OCI-LY1 (cell line): Measurements from ENCODE around the gene MRPS22.

Source experiments
- CTCF ChIP-seq: fragments of 200-600 bp; sonication (generic), shearing (Covaris generic); IDR thresholded peaks from 2 replicates; pipeline ENCODE4 v1.5.1; 2017; ENCODE audit warnings: mild to moderate bottlenecking, antibody characterized with exemption, low read length, moderate library complexity, mixed read lengths
- EZH2 ChIP-seq: fragments of 200-600 bp; sonication (generic), shearing (Covaris generic); IDR thresholded peaks from 2 replicates; pipeline ENCODE4 v1.8.0; 2017; ENCODE audit warnings: borderline replicate concordance, mixed run types, mild to moderate bottlenecking, antibody characterized with exemption, low read length, moderate library complexity, mixed read lengths

- TF ChIP-seq EZH2: no peak
- TF ChIP-seq CTCF: no peak
Observed at GRCh38 chr3:139340784-139341183, 3.0 kb upstream of the MRPS22 start.
